HL-60 (cell line): ENCODE measurements around the gene TRIAP1.
A peak's percentile ranks its signal among the peaks of the same experiment; 100 is the strongest.

ENCODE experiments used
- DNase-seq, 2 experiments: peaks; one replicate each; pipeline ENCODE4 v3.0.0-alpha.2; 2010 to 2020; ENCODE audit warnings: low read depth in 1 of 2, low spot score in 1 of 2
- H3K27ac ChIP-seq: fragments of 250-450 bp; sonication (Bioruptor Pico); replicated peaks from 2 replicates; pipeline ENCODE4 v1.5.1; 2020; ENCODE audit warnings: mild to moderate bottlenecking, moderate library complexity
- H3K27me3 ChIP-seq: fragments of 250-450 bp; sonication (Bioruptor Pico); 2 replicates; pipeline ENCODE4 v1.5.1; 2021; ENCODE audit warnings: mild to moderate bottlenecking, moderate library complexity; ENCODE audit not compliant: insufficient read depth, poor library complexity, severe bottlenecking
- H3K4me3 ChIP-seq: replicated peaks from 2 replicates; pipeline ENCODE4 v1.5.1; 2011; ENCODE audit warnings: mild to moderate bottlenecking, control low read depth, low read length; ENCODE audit not compliant: insufficient read depth
- GABPA ChIP-seq: IDR thresholded peaks from 2 replicates; pipeline ENCODE4 v1.6.1; 2012; ENCODE audit warnings: low read depth
- POLR2AphosphoS5 ChIP-seq: IDR thresholded peaks from 2 replicates; pipeline ENCODE4 v1.6.1; 2012; ENCODE audit warnings: low read depth
- SPI1 ChIP-seq: IDR thresholded peaks from 2 replicates; pipeline ENCODE4 v1.6.1; 2012; ENCODE audit warnings: low read depth, mild to moderate bottlenecking, borderline replicate concordance
- TF ChIP-seq, protein P1 (sequence below): IDR thresholded peaks from one replicate; pipeline ENCODE4 v1.5.1; 2011; ENCODE audit warnings: low read length, control low read depth, inconsistent platforms; ENCODE audit not compliant: insufficient read depth
- TF ChIP-seq, protein P2 (sequence below): IDR thresholded peaks from 2 replicates; pipeline ENCODE4 v1.6.1; 2012; ENCODE audit warnings: low read depth; ENCODE audit not compliant: insufficient replicate concordance

The TRIAP1 gene

DNA sequence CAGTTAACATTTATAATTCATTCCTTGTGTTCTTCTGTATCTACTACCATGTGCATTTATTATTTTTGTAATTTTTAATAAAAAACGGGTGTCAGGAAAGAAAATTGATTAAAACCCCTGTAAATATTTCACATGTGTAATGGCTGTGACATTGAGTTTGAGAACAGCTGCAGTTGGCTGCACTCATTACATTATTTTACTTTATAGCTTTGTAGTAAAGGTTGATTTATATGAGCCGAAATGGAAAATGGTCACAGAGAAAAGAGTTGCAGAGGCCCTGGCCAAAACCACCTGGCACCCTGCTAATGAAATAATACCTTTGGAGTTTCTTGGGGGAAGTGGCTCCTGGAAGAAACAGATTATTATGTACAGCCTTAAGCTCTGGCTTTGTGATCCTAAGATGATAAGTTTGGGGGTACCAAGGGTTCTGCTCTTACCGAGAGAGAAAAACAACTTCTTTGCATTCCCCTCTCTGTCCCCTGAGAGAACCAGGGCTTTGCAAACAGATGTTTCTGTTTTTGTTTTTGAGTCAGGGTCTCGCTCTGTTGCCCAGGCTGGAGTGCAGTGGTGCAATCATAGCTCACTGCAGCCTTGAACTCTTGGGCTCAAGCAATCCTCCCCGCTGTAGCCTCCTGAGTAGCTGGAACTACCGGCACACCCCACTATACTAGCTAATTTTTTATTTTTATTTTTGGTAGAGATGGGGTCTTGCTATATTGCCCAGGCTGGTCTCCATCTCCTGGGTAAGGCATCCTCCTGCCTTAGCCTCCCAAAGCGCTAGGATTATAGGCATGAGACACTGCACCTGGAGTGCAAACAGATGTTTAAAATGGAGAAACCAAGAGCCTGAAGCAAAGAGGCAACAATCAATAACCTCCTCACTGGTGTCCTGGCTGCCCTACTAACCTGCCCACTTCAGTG is 40.0 kb upstream of the TRIAP1 start:
- Histone ChIP-seq H3K27ac (no peak overlapping the region), H3K27me3 (no peaks in the 10 kb centered on the region), H3K4me3 (no peak overlapping the region)
- TF ChIP-seq POLR2AphosphoS5 (no peak), GABPA (no peak), SPI1 (no peak)
- TF ChIP-seq, protein P1, sequence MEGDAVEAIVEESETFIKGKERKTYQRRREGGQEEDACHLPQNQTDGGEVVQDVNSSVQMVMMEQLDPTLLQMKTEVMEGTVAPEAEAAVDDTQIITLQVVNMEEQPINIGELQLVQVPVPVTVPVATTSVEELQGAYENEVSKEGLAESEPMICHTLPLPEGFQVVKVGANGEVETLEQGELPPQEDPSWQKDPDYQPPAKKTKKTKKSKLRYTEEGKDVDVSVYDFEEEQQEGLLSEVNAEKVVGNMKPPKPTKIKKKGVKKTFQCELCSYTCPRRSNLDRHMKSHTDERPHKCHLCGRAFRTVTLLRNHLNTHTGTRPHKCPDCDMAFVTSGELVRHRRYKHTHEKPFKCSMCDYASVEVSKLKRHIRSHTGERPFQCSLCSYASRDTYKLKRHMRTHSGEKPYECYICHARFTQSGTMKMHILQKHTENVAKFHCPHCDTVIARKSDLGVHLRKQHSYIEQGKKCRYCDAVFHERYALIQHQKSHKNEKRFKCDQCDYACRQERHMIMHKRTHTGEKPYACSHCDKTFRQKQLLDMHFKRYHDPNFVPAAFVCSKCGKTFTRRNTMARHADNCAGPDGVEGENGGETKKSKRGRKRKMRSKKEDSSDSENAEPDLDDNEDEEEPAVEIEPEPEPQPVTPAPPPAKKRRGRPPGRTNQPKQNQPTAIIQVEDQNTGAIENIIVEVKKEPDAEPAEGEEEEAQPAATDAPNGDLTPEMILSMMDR: no peak
- TF ChIP-seq, protein P2, sequence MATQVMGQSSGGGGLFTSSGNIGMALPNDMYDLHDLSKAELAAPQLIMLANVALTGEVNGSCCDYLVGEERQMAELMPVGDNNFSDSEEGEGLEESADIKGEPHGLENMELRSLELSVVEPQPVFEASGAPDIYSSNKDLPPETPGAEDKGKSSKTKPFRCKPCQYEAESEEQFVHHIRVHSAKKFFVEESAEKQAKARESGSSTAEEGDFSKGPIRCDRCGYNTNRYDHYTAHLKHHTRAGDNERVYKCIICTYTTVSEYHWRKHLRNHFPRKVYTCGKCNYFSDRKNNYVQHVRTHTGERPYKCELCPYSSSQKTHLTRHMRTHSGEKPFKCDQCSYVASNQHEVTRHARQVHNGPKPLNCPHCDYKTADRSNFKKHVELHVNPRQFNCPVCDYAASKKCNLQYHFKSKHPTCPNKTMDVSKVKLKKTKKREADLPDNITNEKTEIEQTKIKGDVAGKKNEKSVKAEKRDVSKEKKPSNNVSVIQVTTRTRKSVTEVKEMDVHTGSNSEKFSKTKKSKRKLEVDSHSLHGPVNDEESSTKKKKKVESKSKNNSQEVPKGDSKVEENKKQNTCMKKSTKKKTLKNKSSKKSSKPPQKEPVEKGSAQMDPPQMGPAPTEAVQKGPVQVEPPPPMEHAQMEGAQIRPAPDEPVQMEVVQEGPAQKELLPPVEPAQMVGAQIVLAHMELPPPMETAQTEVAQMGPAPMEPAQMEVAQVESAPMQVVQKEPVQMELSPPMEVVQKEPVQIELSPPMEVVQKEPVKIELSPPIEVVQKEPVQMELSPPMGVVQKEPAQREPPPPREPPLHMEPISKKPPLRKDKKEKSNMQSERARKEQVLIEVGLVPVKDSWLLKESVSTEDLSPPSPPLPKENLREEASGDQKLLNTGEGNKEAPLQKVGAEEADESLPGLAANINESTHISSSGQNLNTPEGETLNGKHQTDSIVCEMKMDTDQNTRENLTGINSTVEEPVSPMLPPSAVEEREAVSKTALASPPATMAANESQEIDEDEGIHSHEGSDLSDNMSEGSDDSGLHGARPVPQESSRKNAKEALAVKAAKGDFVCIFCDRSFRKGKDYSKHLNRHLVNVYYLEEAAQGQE: no peak
- no peak for DNase-seq

GRCh38 chr12:120483621-120484020 is 37.4 kb upstream of the TRIAP1 start:
- DNase-seq: peak in 1 of 2 experiments; percentile 39
- TF ChIP-seq SPI1: peak; percentile 15; the same call in 1 of the 2 replicates
- TF ChIP-seq, protein P1: no peak
- H3K4me3 ChIP-seq: no peak overlapping the region
- H3K27ac ChIP-seq: peak overlapping the region; percentile 29; the same call in 1 of the 2 replicates
- no peaks in the 10 kb centered on the region for H3K27me3 ChIP-seq

DNA sequence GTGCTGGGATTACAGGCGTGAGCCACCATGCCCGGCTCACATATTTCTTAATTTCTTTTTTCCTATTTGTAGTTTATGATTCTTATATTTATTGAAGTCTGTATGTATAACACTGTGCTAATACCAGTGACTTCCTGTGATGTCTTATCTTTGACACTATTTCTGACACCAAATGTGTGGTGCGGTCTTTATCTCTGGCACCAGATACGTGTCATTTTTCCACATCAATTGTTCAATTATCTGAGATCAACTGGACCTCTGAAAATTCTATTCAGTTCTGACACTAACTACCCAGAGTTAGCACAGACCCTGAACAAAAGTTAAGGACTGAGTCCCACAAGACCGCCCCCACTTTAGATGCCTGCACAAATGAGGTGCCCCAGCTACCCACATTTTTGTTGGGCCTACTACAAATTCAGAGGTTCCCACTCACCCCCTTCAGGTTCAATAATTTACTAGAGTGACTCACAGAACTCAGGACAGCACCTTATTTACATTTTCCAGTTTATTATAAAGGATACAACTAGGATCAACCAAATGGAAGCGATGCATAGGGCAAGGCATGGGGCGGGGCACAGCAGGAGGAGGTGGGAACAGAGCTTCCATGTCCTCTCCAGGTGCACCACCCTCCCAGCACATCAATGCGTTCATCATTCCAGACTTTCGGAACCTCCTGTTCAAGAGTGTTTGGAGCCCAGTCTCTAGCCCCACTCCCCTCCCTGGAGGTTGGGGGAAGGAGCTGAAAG is 35.0 kb upstream of the TRIAP1 start:
- no peak for DNase-seq
- Histone ChIP-seq H3K27ac (no peak overlapping the region), H3K4me3 (no peak overlapping the region), H3K27me3 (no peaks in the 10 kb centered on the region)
- TF ChIP-seq POLR2AphosphoS5 (no peak), GABPA (no peak)
- TF ChIP-seq, protein P1: no peak

GRCh38 chr12:120480211-120480610 is 34.0 kb upstream of the TRIAP1 start:
- no peaks in the 10 kb centered on the region for H3K27me3 ChIP-seq
- H3K27ac ChIP-seq: no peak overlapping the region
- TF ChIP-seq, protein P2: no peak
- TF ChIP-seq SPI1 (no peak), POLR2AphosphoS5 (no peak), GABPA (no peak)
- TF ChIP-seq, protein P1: no peak
- no peak overlapping the region for H3K4me3 ChIP-seq
- no peak for DNase-seq
